ENCODE data around the gene LARGE1. TPM values are rescaled to one million over a fixed set of nuclear protein-coding genes. Genes with fewer than 3 reads are reported as not detected.

The LARGE1 gene
- total RNA-seq, 1 experiment from 2014 or later: 1.5 TPM

GRCh38 chr22:33470456-33470855, 449.8 kb downstream of the LARGE1 start:
- no peaks in the 10 kb centered on the region for H3K4me1 ChIP-seq (ENCODE audit: control insufficient read depth in 1 of 2, insufficient read depth in 2 of 2, low read length in 2 of 2)
- H3K27ac ChIP-seq (ENCODE audit: low read depth, low read length): no peak overlapping the region
- H3K36me3 ChIP-seq (ENCODE audit: control insufficient read depth in 1 of 2, insufficient read depth in 2 of 2, low read length in 2 of 2): no peaks in the 10 kb centered on the region
- ATAC-seq (no peak), DNase-seq (ENCODE audit: low read depth, low spot score) (no peak)
- no peak overlapping the region for H3K4me2 ChIP-seq (ENCODE audit: low read length)
- peaks cover 0 to 14% of the 10 kb centered on the region in 2 experiments; a peak in 1 of 4 replicates for H3K9me3 ChIP-seq (ENCODE audit: control insufficient read depth in 1 of 2, insufficient read depth in 1 of 2, low read depth in 1 of 2, low read length in 2 of 2)
- no peaks in the 10 kb centered on the region for H3K79me2 ChIP-seq (ENCODE audit: insufficient read depth, low read length)
- no TSS peak for BruUV-seq (replicated peaks)
- ChIA-PET POLR2A (no interaction called here), CTCF (no interaction called here), RAD21 (ENCODE audit: low non-redundant PET in 1 of 2, low total read pairs in 2 of 2, uncharacterized antibody in 2 of 2, unreplicated experiment in 2 of 2) (no interaction called here)
- TF ChIP-seq POLR2A (IDR thresholded peaks at IDR 0.05; ENCODE audit: borderline replicate concordance, extremely low read depth, insufficient read depth, insufficient read length): no peak
- no peak for TF ChIP-seq REST (IDR thresholded peaks at IDR 0.05; ENCODE audit: low read depth)
- TF ChIP-seq SIN3A (IDR thresholded peaks at IDR 0.05; ENCODE audit: low read depth): no peak
- TF ChIP-seq CBX3 (IDR thresholded peaks at IDR 0.05; ENCODE audit: low read depth): no peak
- no peaks in the 10 kb centered on the region for H3K9me2 ChIP-seq (ENCODE audit: insufficient read depth)
- no peak overlapping the region for H3K9ac ChIP-seq (ENCODE audit: low read length)
- no peaks in the 10 kb centered on the region for H3K27me3 ChIP-seq (ENCODE audit: insufficient read depth, low read length)
- no peak overlapping the region for H3K4me3 ChIP-seq (replicated peaks in 1 of 2; ENCODE audit: low read depth in 1 of 2, low read length in 2 of 2)
- H4K20me1 ChIP-seq (ENCODE audit: insufficient read depth): no peaks in the 10 kb centered on the region
- intact Hi-C loops (cut with micrococcal nuclease): no loop called here
- H2AFZ ChIP-seq (ENCODE audit: low read depth, low read length, poor library complexity, severe bottlenecking): no peak overlapping the region

GRCh38 chr22:33467620-33468095, 452.6 kb downstream of the LARGE1 start:
- no peaks in the 10 kb centered on the region for H3K9me2 ChIP-seq (ENCODE audit: insufficient read depth)
- RAD21 ChIA-PET (ENCODE audit: low non-redundant PET in 1 of 2, low total read pairs in 2 of 2, uncharacterized antibody in 2 of 2, unreplicated experiment in 2 of 2): no interaction called here
- no peak for TF ChIP-seq SP1 (IDR thresholded peaks at IDR 0.05; ENCODE audit: low read depth)
- no peak for DNase-seq (ENCODE audit: low read depth, low spot score)
- H3K4me2 ChIP-seq (ENCODE audit: low read length): no peak overlapping the region
- intact Hi-C loops (cut with micrococcal nuclease): no loop called here
- H3K36me3 ChIP-seq (ENCODE audit: control insufficient read depth in 1 of 2, insufficient read depth in 2 of 2, low read length in 2 of 2): no peaks in the 10 kb centered on the region
- H3K9me3 ChIP-seq (ENCODE audit: control insufficient read depth in 1 of 2, insufficient read depth in 1 of 2, low read depth in 1 of 2, low read length in 2 of 2): peaks cover 0 to 26% of the 10 kb centered on the region in 2 experiments; a peak in 1 of 4 replicates
- H3K4me3 ChIP-seq (replicated peaks in 1 of 2; ENCODE audit: low read depth in 1 of 2, low read length in 2 of 2): no peak overlapping the region
- no peak overlapping the region for H3K27ac ChIP-seq (ENCODE audit: low read depth, low read length)
- CTCF ChIA-PET: no interaction called here
- no peak for ATAC-seq
- no TSS peak for BruUV-seq (replicated peaks)
- H3K4me1 ChIP-seq (ENCODE audit: control insufficient read depth in 1 of 2, insufficient read depth in 2 of 2, low read length in 2 of 2): no peaks in the 10 kb centered on the region
- H3K27me3 ChIP-seq (ENCODE audit: insufficient read depth, low read length): no peaks in the 10 kb centered on the region
- no peak overlapping the region for H3K9ac ChIP-seq (ENCODE audit: low read length)
- H4K20me1 ChIP-seq (ENCODE audit: insufficient read depth): no peaks in the 10 kb centered on the region
- H2AFZ ChIP-seq (ENCODE audit: low read depth, low read length, poor library complexity, severe bottlenecking): no peak overlapping the region
- POLR2A ChIA-PET: no interaction called here
- H3K79me2 ChIP-seq (ENCODE audit: insufficient read depth, low read length): no peaks in the 10 kb centered on the region
